Stimulated activated CD4-positive, alpha-beta T cell treated with anti-CD3 and anti-CD28 coated beads, Interleukin-15, amount 100 ng/mL, for 48 hours (primary cell): ENCODE data around the gene RBM6.

Experiments
- DNase-seq, 2 donors: peaks; one replicate each; pipeline ENCODE4 v3.0.0-alpha.2; 2020; ENCODE audit warnings: low read depth in 2 of 2

Gene RBM6

GRCh38 chr3:50126287-50127211 is 186.6 kb downstream of the RBM6 start:
- no peak for DNase-seq
